22Rv1 (cell line): Measurements from ENCODE around the gene ARHGAP42.

Experiments
- H3K27ac ChIP-seq: fragments of 450-650 bp; 2 replicates; pipeline ENCODE4 v1.5.1; 2017
- CTCF ChIP-seq: fragments of 450-650 bp; IDR thresholded peaks from 2 replicates; pipeline ENCODE4 v1.5.1; 2017; ENCODE audit warnings: mild to moderate bottlenecking
- ZFX ChIP-seq: fragments of 450-650 bp; IDR thresholded peaks from 2 replicates; pipeline ENCODE4 v1.6.1; 2017; ENCODE audit warnings: antibody characterized with exemption, borderline replicate concordance

Gene ARHGAP42

GRCh38 chr11:100671471-100671870, 15.6 kb upstream of the ARHGAP42 start:
- H3K27ac ChIP-seq, result no peak overlapping the region
- TF ChIP-seq ZFX (no peak), CTCF (no peak)

- H3K27ac ChIP-seq, result no peak overlapping the region
- TF ChIP-seq ZFX (no peak), CTCF (no peak)
These were observed 14.5 kb upstream of the ARHGAP42 start for GRCh38 chr11:100672498-100673033.

GRCh38 chr11:100673063-100673462, 14.0 kb upstream of the ARHGAP42 start:
- no peak overlapping the region for H3K27ac ChIP-seq
- TF ChIP-seq ZFX (no peak), CTCF (no peak)

GRCh38 chr11:100674212-100674611, 12.9 kb upstream of the ARHGAP42 start:
- TF ChIP-seq CTCF, result no peak
- no peak for TF ChIP-seq ZFX
- no peak overlapping the region for H3K27ac ChIP-seq

- no peak overlapping the region for H3K27ac ChIP-seq
These were observed 11.9 kb upstream of the ARHGAP42 start for GRCh38 chr11:100675115-100675650.

GRCh38 chr11:100676901-100677300, 10.2 kb upstream of the ARHGAP42 start:
- H3K27ac ChIP-seq, result no peak overlapping the region
- TF ChIP-seq ZFX, result no peak
- no peak for TF ChIP-seq CTCF

More at GRCh38 chr11:100675115-100675650, 11.9 kb upstream of the ARHGAP42 start:
- no peak for TF ChIP-seq CTCF
- no peak for TF ChIP-seq ZFX

- no peak for TF ChIP-seq CTCF
- no peak for TF ChIP-seq ZFX
These were observed 9.3 kb upstream of the ARHGAP42 start for GRCh38 chr11:100677796-100678195.

More at GRCh38 chr11:100677796-100678195, 9.3 kb upstream of the ARHGAP42 start:
- no peak overlapping the region for H3K27ac ChIP-seq
